Astrocyte (in vitro differentiated cells and primary cell): ENCODE results near the gene NAMPT. TPM values are rescaled to one million over a fixed set of nuclear protein-coding genes. Genes with fewer than 3 reads are reported as not detected.

ENCODE experiments used
- DNase-seq: peaks from one replicate; pipeline ENCODE4 v3.0.0-alpha.2; 2010; ENCODE audit warnings: low read depth
- FAIRE-seq: peaks from 2 replicates; lab custom pipeline; 2011; peaks lifted over from hg19 to GRCh38; lab: Jason Lieb, UNC
- H2AFZ ChIP-seq: 2 replicates; pipeline ENCODE4 v1.6.0; 2012; ENCODE audit warnings: low read depth, low read length, inconsistent platforms
- H3K27ac ChIP-seq: 2 replicates; pipeline ENCODE4 v1.5.1; 2011; ENCODE audit warnings: low read depth, low read length, inconsistent platforms
- H3K27me3 ChIP-seq: 2 replicates; pipeline ENCODE4 v1.6.0; 2011; ENCODE audit warnings: low read length, inconsistent platforms; ENCODE audit not compliant: insufficient read depth
- H3K36me3 ChIP-seq: 2 replicates; pipeline ENCODE4 v1.5.1; 2011; ENCODE audit warnings: low read length, inconsistent platforms; ENCODE audit not compliant: insufficient read depth
- H3K4me1 ChIP-seq: 2 replicates; pipeline ENCODE4 v1.5.1; 2011; ENCODE audit warnings: low read length, inconsistent platforms; ENCODE audit not compliant: insufficient read depth
- H3K4me2 ChIP-seq: 2 replicates; pipeline ENCODE4 v1.6.0; 2012; ENCODE audit warnings: low read length, inconsistent platforms
- H3K4me3 ChIP-seq: 2 replicates; pipeline ENCODE4 v1.5.1; 2011; ENCODE audit warnings: low read depth, mild to moderate bottlenecking, low read length, inconsistent platforms; ENCODE audit not compliant: insufficient read depth
- H3K79me2 ChIP-seq: 2 replicates; pipeline ENCODE4 v1.6.0; 2012; ENCODE audit warnings: mild to moderate bottlenecking, low read length, inconsistent platforms; ENCODE audit not compliant: insufficient read depth
- H3K9ac ChIP-seq: 2 replicates; pipeline ENCODE4 v1.6.0; 2012; ENCODE audit warnings: mild to moderate bottlenecking, low read length, inconsistent platforms
- H3K9me3 ChIP-seq: 2 replicates; pipeline ENCODE4 v1.5.1; 2012; ENCODE audit warnings: low read depth, mild to moderate bottlenecking, low read length, inconsistent platforms; ENCODE audit not compliant: insufficient read depth
- H4K20me1 ChIP-seq: 2 replicates; pipeline ENCODE4 v1.6.0; 2012; ENCODE audit warnings: low read length, inconsistent platforms; ENCODE audit not compliant: insufficient read depth
- H3K27ac Mint-ChIP-seq: one replicate; pipeline ENCODE4 v1.8.0; 2021; ENCODE audit warnings: mild to moderate bottlenecking, mixed read lengths; ENCODE audit not compliant: unreplicated experiment
- H3K27me3 Mint-ChIP-seq: one replicate; pipeline ENCODE4 v1.8.0; 2021; ENCODE audit warnings: low read depth, mixed read lengths; ENCODE audit not compliant: unreplicated experiment
- H3K36me3 Mint-ChIP-seq: one replicate; pipeline ENCODE4 v1.8.0; 2021; ENCODE audit warnings: low read depth, mixed read lengths; ENCODE audit not compliant: unreplicated experiment
- H3K4me1 Mint-ChIP-seq: one replicate; pipeline ENCODE4 v1.8.0; 2021; ENCODE audit warnings: low read depth, mixed read lengths; ENCODE audit not compliant: unreplicated experiment
- H3K4me3 Mint-ChIP-seq: one replicate; pipeline ENCODE4 v1.8.0; 2021; ENCODE audit warnings: mild to moderate bottlenecking, moderate library complexity, mixed read lengths; ENCODE audit not compliant: unreplicated experiment
- H3K9me3 Mint-ChIP-seq: one replicate; pipeline ENCODE4 v1.8.0; 2021; ENCODE audit warnings: mild to moderate bottlenecking, mixed read lengths; ENCODE audit not compliant: unreplicated experiment
- EZH2 ChIP-seq: IDR thresholded peaks from 2 replicates; pipeline ENCODE4 v1.6.1; 2012; ENCODE audit warnings: mild to moderate bottlenecking, low read length, inconsistent platforms; ENCODE audit not compliant: insufficient read depth
- total RNA-seq: library from RNA; stranded (reverse); gene quantifications from 2 replicates; pipeline ENCODE4 v1.2.1, GENCODE V29; 2021
- TF ChIP-seq, protein P1 (sequence below): IDR thresholded peaks from 2 replicates; pipeline ENCODE4 v1.5.1; 2011; ENCODE audit warnings: low read depth, mild to moderate bottlenecking, inconsistent platforms, low read length, moderate library complexity; ENCODE audit not compliant: insufficient read depth

Gene NAMPT
- total RNA-seq, 1 donor from 2014 or later: 52.1 TPM

GRCh38 chr7:106269254-106269961 lies 15.4 kb downstream of the NAMPT start:
- H3K27ac ChIP-seq: no peak overlapping the region
- peaks cover 8% of the 10 kb centered on the region for H3K36me3 Mint-ChIP-seq
- no peak overlapping the region for H3K9ac ChIP-seq
- peaks cover 6% of the 10 kb centered on the region for H3K36me3 ChIP-seq
- no peaks in the 10 kb centered on the region for H3K4me1 ChIP-seq
- H3K4me3 ChIP-seq: no peak overlapping the region
- H3K4me3 Mint-ChIP-seq: no peak overlapping the region
- no peaks in the 10 kb centered on the region for H3K79me2 ChIP-seq
- no peak overlapping the region for H2AFZ ChIP-seq
- no peaks in the 10 kb centered on the region for H3K9me3 Mint-ChIP-seq
- TF ChIP-seq, protein P1, sequence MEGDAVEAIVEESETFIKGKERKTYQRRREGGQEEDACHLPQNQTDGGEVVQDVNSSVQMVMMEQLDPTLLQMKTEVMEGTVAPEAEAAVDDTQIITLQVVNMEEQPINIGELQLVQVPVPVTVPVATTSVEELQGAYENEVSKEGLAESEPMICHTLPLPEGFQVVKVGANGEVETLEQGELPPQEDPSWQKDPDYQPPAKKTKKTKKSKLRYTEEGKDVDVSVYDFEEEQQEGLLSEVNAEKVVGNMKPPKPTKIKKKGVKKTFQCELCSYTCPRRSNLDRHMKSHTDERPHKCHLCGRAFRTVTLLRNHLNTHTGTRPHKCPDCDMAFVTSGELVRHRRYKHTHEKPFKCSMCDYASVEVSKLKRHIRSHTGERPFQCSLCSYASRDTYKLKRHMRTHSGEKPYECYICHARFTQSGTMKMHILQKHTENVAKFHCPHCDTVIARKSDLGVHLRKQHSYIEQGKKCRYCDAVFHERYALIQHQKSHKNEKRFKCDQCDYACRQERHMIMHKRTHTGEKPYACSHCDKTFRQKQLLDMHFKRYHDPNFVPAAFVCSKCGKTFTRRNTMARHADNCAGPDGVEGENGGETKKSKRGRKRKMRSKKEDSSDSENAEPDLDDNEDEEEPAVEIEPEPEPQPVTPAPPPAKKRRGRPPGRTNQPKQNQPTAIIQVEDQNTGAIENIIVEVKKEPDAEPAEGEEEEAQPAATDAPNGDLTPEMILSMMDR: no peak
- no peak for TF ChIP-seq EZH2
- no peaks in the 10 kb centered on the region for H3K27me3 ChIP-seq
- H3K27me3 Mint-ChIP-seq: no peaks in the 10 kb centered on the region
- H3K27ac Mint-ChIP-seq: no peak overlapping the region
- H3K4me2 ChIP-seq: no peak overlapping the region
- no peaks in the 10 kb centered on the region for H4K20me1 ChIP-seq
- no peaks in the 10 kb centered on the region for H3K4me1 Mint-ChIP-seq
- DNase-seq (no peak), FAIRE-seq (peak; percentile 92)
- H3K9me3 ChIP-seq: no peaks in the 10 kb centered on the region

DNA sequence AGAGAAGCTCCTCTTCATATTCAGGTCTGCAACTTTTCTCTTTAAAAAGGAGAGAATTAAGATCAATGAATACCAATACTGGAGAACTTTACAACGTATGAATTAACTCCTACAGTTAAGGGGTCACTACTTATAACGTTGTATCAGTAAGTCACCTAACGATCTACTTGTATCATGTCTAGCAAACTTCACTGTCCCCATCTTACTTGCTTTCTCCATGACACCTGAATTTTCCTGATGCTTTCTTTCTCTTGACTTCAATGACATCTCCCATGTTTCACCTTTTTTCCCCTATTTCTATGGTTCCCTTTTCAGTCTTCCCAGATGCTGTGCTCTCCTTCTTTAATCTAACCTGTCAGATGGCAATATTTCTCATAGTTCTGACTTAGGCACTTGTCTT lies 19.6 kb downstream of the NAMPT start:
- no peak for DNase-seq
- Histone ChIP-seq H3K27me3 (no peaks in the 10 kb centered on the region), H3K79me2 (no peaks in the 10 kb centered on the region), H3K4me1 (no peaks in the 10 kb centered on the region), H3K36me3 (peaks cover 17% of the 10 kb centered on the region), H4K20me1 (no peaks in the 10 kb centered on the region), H3K27ac (no peak overlapping the region), H2AFZ (no peak overlapping the region), H3K4me3 (no peak overlapping the region), H3K4me2 (no peak overlapping the region), H3K9me3 (no peaks in the 10 kb centered on the region), H3K9ac (no peak overlapping the region)
- Mint-ChIP-seq H3K36me3 (peaks cover 8% of the 10 kb centered on the region), H3K4me1 (peaks cover 3% of the 10 kb centered on the region), H3K4me3 (no peak overlapping the region), H3K27me3 (no peaks in the 10 kb centered on the region), H3K9me3 (no peaks in the 10 kb centered on the region), H3K27ac (no peak overlapping the region)
- TF ChIP-seq, protein P1: no peak
- no peak for TF ChIP-seq EZH2
- no peak for FAIRE-seq

GRCh38 chr7:106262221-106262881 lies 22.4 kb downstream of the NAMPT start:
- Histone ChIP-seq H3K4me1 (no peaks in the 10 kb centered on the region), H3K36me3 (peaks cover 19% of the 10 kb centered on the region), H3K9ac (no peak overlapping the region), H2AFZ (no peak overlapping the region), H3K4me3 (no peak overlapping the region), H3K27me3 (no peaks in the 10 kb centered on the region), H4K20me1 (no peaks in the 10 kb centered on the region), H3K9me3 (no peaks in the 10 kb centered on the region), H3K79me2 (no peaks in the 10 kb centered on the region), H3K27ac (no peak overlapping the region), H3K4me2 (no peak overlapping the region)
- no peak for DNase-seq
- FAIRE-seq: no peak
- Mint-ChIP-seq H3K4me1 (peaks cover 3% of the 10 kb centered on the region), H3K4me3 (no peak overlapping the region), H3K9me3 (no peaks in the 10 kb centered on the region), H3K36me3 (peaks cover 21% of the 10 kb centered on the region), H3K27me3 (no peaks in the 10 kb centered on the region), H3K27ac (no peak overlapping the region)
- TF ChIP-seq EZH2: no peak
- TF ChIP-seq, protein P1: no peak
